ENCODE data around the gene GPR158. TPM values are rescaled to one million over a fixed set of nuclear protein-coding genes. Genes with fewer than 3 reads are reported as not detected.

The GPR158 gene
- total RNA-seq, 2 experiments from 2014 or later: not detected

DNA sequence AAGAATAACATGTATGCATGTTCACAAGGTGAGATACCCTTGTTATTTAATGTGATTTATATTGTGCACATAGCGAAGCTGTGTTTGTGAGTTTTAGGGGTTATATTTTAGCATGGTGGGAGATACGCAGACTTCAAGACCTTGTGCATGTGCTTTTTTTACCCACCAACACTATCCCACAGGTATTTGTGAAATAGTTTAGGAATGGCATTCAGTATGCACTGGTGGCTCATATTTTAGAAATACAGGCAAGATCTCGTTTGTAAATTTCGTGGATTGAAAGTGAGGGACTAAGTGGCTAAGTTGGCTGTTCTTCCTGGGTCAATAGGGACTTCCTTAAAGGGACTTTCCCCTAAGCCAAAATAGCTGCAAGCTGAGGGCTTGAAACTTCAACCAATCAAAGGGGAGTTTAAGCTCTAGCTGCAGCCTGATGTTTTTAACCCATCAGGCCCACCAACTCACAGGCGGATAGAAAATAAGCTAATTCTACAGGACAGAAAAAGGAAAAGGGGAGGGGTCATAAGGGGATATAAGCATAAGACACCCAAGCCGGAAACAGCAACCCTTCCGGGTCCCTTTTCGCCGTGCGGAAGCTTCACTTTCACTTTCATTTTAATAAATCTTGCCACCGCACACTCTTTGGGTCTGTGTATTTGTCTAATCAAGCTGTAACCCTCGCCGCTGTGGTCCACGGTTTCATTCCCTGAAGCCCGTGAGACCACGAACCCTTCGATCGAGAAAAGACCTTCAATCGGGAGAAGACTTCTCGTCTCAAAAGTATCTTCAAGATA lies 291.0 kb downstream of the GPR158 start:
- intact Hi-C loops (cut with micrococcal nuclease; ENCODE audit: unreplicated experiment): no loop called here
- CTCF ChIA-PET (ENCODE audit: unreplicated experiment): no interaction called here
- no peaks in the 10 kb centered on the region for H3K4me1 ChIP-seq (ENCODE audit: insufficient read depth, low read length, poor library complexity, severe bottlenecking)
- H3K36me3 ChIP-seq (ENCODE audit: insufficient read depth, low read length): no peaks in the 10 kb centered on the region
- H3K9me2 ChIP-seq (ENCODE audit: insufficient read depth, low read length): no peaks in the 10 kb centered on the region
- H3K4me2 ChIP-seq (ENCODE audit: low read length): no peak overlapping the region
- no TSS peak for BruUV-seq (replicated peaks)
- no peaks in the 10 kb centered on the region for H4K20me1 ChIP-seq (ENCODE audit: insufficient read depth, low read length)
- POLR2A ChIA-PET: no interaction called here
- TF ChIP-seq, protein P1, sequence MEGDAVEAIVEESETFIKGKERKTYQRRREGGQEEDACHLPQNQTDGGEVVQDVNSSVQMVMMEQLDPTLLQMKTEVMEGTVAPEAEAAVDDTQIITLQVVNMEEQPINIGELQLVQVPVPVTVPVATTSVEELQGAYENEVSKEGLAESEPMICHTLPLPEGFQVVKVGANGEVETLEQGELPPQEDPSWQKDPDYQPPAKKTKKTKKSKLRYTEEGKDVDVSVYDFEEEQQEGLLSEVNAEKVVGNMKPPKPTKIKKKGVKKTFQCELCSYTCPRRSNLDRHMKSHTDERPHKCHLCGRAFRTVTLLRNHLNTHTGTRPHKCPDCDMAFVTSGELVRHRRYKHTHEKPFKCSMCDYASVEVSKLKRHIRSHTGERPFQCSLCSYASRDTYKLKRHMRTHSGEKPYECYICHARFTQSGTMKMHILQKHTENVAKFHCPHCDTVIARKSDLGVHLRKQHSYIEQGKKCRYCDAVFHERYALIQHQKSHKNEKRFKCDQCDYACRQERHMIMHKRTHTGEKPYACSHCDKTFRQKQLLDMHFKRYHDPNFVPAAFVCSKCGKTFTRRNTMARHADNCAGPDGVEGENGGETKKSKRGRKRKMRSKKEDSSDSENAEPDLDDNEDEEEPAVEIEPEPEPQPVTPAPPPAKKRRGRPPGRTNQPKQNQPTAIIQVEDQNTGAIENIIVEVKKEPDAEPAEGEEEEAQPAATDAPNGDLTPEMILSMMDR (conservative IDR thresholded peaks at IDR 0.05; ENCODE audit: low read length): no peak
- no peak overlapping the region for H3K4me3 ChIP-seq (ENCODE audit: low read depth, low read length, poor library complexity, severe bottlenecking)
- no peaks in the 10 kb centered on the region for H3K79me2 ChIP-seq (ENCODE audit: insufficient read depth, low read depth, low read length)
- no peak overlapping the region for H2AFZ ChIP-seq (ENCODE audit: low read length)
- H3K9me3 ChIP-seq (ENCODE audit: low read length): no peaks in the 10 kb centered on the region
- H3K27ac ChIP-seq (ENCODE audit: low read depth, low read length, poor library complexity, severe bottlenecking): no peak overlapping the region
- DNase-seq (ENCODE audit: low spot score): no peak

- ChIA-PET POLR2A (no interaction called here), CTCF (ENCODE audit: unreplicated experiment) (no interaction called here)
- no peak overlapping the region for H3K4me2 ChIP-seq (ENCODE audit: low read length)
- no peaks in the 10 kb centered on the region for H3K9me2 ChIP-seq (ENCODE audit: insufficient read depth, low read length)
- no peaks in the 10 kb centered on the region for H4K20me1 ChIP-seq (ENCODE audit: insufficient read depth, low read length)
- no peaks in the 10 kb centered on the region for H3K9me3 ChIP-seq (ENCODE audit: low read length)
- H3K79me2 ChIP-seq (ENCODE audit: insufficient read depth, low read depth, low read length): no peaks in the 10 kb centered on the region
- BruUV-seq (replicated peaks): no TSS peak
- H3K36me3 ChIP-seq (ENCODE audit: insufficient read depth, low read length): no peaks in the 10 kb centered on the region
- H3K4me1 ChIP-seq (ENCODE audit: insufficient read depth, low read length, poor library complexity, severe bottlenecking): no peaks in the 10 kb centered on the region
- TF ChIP-seq, protein P1 (conservative IDR thresholded peaks at IDR 0.05; ENCODE audit: low read length): no peak
- TF ChIP-seq EZH2phosphoT487 (IDR thresholded peaks at IDR 0.05; ENCODE audit: borderline replicate concordance, low read depth, low read length): no peak
- no peak overlapping the region for H3K27ac ChIP-seq (ENCODE audit: low read depth, low read length, poor library complexity, severe bottlenecking)
- DNase-seq (ENCODE audit: low spot score): no peak
- no peak overlapping the region for H3K4me3 ChIP-seq (ENCODE audit: low read depth, low read length, poor library complexity, severe bottlenecking)
- H2AFZ ChIP-seq (ENCODE audit: low read length): no peak overlapping the region
- intact Hi-C loops (cut with micrococcal nuclease; ENCODE audit: unreplicated experiment): no loop called here
Measured at GRCh38 chr10:25467881-25468280, 293.1 kb downstream of the GPR158 start.

DNA sequence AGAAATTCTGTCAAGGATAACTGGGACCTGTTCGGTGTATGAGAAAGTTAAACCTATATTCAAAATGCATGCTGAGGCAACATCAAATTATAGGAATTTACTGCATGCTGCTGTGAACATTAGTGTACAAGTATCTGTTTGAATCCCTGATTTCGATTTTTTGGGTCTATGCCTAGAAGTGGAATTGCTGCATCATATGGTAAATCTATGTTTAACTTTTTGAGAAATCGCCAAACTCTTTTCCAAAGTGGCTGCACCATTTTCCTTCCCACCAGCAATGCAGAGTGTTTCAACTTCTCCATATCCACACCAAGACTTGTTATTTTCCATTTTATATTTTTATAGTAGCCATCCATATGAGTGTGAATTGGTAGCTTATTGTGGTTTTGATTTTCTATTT lies 306.7 kb downstream of the GPR158 start:
- Histone ChIP-seq H3K79me2 (ENCODE audit: insufficient read depth, low read depth, low read length) (no peaks in the 10 kb centered on the region), H3K9me3 (ENCODE audit: low read length) (no peaks in the 10 kb centered on the region), H4K20me1 (ENCODE audit: insufficient read depth, low read length) (no peaks in the 10 kb centered on the region), H2AFZ (ENCODE audit: low read length) (no peak overlapping the region), H3K4me3 (ENCODE audit: low read depth, low read length, poor library complexity, severe bottlenecking) (no peak overlapping the region), H3K27ac (ENCODE audit: low read depth, low read length, poor library complexity, severe bottlenecking) (no peak overlapping the region), H3K4me1 (ENCODE audit: insufficient read depth, low read length, poor library complexity, severe bottlenecking) (no peaks in the 10 kb centered on the region), H3K4me2 (ENCODE audit: low read length) (no peak overlapping the region), H3K9me2 (ENCODE audit: insufficient read depth, low read length) (no peaks in the 10 kb centered on the region), H3K36me3 (ENCODE audit: insufficient read depth, low read length) (no peaks in the 10 kb centered on the region)
- ChIA-PET POLR2A (no interaction called here), CTCF (ENCODE audit: unreplicated experiment) (interaction anchor here (1.1 kb wide), 1 partner anchor 16 kb away, joined by 3 read pairs; no protein-coding TSS in a partner anchor)
- intact Hi-C loops (cut with micrococcal nuclease; ENCODE audit: unreplicated experiment): no loop called here
- TF ChIP-seq, protein P1 (conservative IDR thresholded peaks at IDR 0.05; ENCODE audit: low read length): no peak
- no peak for TF ChIP-seq EZH2phosphoT487 (IDR thresholded peaks at IDR 0.05; ENCODE audit: borderline replicate concordance, low read depth, low read length)
- no peak for DNase-seq (ENCODE audit: low spot score)
- no TSS peak for BruUV-seq (replicated peaks)

All from OCI-LY7 (cell line).